Uterus (tissue), 2 donors: ENCODE data around the gene RABGGTA.

Experiments
- POLR2A ChIP-seq, 2 donors: fragments of 450-650 bp; IDR thresholded peaks; one replicate each; pipeline ENCODE4 v1.6.1; 2016; ENCODE audit warnings: antibody characterized with exemption in 2 of 2, mild to moderate bottlenecking in 1 of 2, moderate library complexity in 1 of 2
- TF ChIP-seq, protein P1 (sequence below), 4 experiments: fragments of 200-600 bp in 2 of 4; fragments of 450-650 bp in 2 of 4; sonication (generic) in 2 of 4; IDR thresholded peaks; one replicate each; pipeline ENCODE4 v1.5.1; 2016 to 2019; ENCODE audit warnings: antibody characterized with exemption in 4 of 4, mild to moderate bottlenecking in 2 of 4, moderate library complexity in 1 of 4

DNA sequence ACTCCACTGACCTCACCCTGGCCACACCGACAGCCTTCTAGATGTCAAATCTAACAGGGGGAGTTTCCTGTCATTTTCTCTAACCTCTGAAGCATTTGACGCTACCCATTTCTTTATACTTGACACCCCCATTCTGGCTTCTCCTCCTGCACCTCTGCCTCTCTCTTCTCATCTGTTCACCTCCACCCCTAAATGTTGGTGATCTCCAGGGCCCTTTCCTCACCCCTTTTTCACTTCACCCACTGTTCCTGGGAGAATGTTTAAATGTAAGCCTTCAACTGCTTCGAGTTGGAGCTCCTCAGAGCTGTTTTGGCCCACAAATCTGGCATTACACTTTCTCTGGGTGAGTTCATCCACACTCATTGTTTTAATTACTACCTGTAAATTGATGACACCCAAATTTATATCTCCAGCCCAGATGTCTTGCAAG is 452 bp upstream of the RABGGTA start:
- TF ChIP-seq, protein P1, sequence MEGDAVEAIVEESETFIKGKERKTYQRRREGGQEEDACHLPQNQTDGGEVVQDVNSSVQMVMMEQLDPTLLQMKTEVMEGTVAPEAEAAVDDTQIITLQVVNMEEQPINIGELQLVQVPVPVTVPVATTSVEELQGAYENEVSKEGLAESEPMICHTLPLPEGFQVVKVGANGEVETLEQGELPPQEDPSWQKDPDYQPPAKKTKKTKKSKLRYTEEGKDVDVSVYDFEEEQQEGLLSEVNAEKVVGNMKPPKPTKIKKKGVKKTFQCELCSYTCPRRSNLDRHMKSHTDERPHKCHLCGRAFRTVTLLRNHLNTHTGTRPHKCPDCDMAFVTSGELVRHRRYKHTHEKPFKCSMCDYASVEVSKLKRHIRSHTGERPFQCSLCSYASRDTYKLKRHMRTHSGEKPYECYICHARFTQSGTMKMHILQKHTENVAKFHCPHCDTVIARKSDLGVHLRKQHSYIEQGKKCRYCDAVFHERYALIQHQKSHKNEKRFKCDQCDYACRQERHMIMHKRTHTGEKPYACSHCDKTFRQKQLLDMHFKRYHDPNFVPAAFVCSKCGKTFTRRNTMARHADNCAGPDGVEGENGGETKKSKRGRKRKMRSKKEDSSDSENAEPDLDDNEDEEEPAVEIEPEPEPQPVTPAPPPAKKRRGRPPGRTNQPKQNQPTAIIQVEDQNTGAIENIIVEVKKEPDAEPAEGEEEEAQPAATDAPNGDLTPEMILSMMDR (IDR thresholded peaks at IDR 0.05), result no peak
- no peak for TF ChIP-seq POLR2A (IDR thresholded peaks at IDR 0.05)
